Vagina (tissue), 2 donors: ENCODE data around the gene CTAGE1.

Experiments
- POLR2A ChIP-seq, 2 donors: fragments of 450-650 bp; IDR thresholded peaks; one replicate each; pipeline ENCODE4 v1.6.1; 2017; ENCODE audit warnings: antibody characterized with exemption in 2 of 2, mild to moderate bottlenecking in 2 of 2, moderate library complexity in 2 of 2
- POLR2AphosphoS5 ChIP-seq, 2 donors: sonication (generic); formaldehyde crosslinking; IDR thresholded peaks; one replicate each; pipeline ENCODE4 v1.9.0; 2017; ENCODE audit warnings: antibody characterized with exemption in 2 of 2, mild to moderate bottlenecking in 2 of 2, low read depth in 1 of 2; ENCODE audit not compliant: insufficient read depth in 1 of 2
- TF ChIP-seq, protein P1 (sequence below), 3 experiments: fragments of 450-650 bp in 2 of 3; fragments of 200-600 bp in 1 of 3; sonication (generic) in 1 of 3; IDR thresholded peaks; one replicate each; pipeline ENCODE4 v1.5.1; 2017 to 2019; ENCODE audit warnings: antibody characterized with exemption in 3 of 3, mild to moderate bottlenecking in 2 of 3, moderate library complexity in 2 of 3

GRCh38 chr18:22459491-22459890, 41.8 kb upstream of the CTAGE1 start:
- TF ChIP-seq, protein P1, sequence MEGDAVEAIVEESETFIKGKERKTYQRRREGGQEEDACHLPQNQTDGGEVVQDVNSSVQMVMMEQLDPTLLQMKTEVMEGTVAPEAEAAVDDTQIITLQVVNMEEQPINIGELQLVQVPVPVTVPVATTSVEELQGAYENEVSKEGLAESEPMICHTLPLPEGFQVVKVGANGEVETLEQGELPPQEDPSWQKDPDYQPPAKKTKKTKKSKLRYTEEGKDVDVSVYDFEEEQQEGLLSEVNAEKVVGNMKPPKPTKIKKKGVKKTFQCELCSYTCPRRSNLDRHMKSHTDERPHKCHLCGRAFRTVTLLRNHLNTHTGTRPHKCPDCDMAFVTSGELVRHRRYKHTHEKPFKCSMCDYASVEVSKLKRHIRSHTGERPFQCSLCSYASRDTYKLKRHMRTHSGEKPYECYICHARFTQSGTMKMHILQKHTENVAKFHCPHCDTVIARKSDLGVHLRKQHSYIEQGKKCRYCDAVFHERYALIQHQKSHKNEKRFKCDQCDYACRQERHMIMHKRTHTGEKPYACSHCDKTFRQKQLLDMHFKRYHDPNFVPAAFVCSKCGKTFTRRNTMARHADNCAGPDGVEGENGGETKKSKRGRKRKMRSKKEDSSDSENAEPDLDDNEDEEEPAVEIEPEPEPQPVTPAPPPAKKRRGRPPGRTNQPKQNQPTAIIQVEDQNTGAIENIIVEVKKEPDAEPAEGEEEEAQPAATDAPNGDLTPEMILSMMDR (IDR thresholded peaks at IDR 0.05), result no peak
- no peak for TF ChIP-seq POLR2A (IDR thresholded peaks at IDR 0.05)
- TF ChIP-seq POLR2AphosphoS5 (IDR thresholded peaks at IDR 0.05; ENCODE audit: insufficient read depth in 1 of 2, low read depth in 1 of 2), result no peak
